Measurements from ENCODE around the gene NPHP4.

NPHP4 gene

GRCh38 chr1:6002714-6003501, 10.7 kb upstream of the NPHP4 start:
- no peak for DNase-seq

GRCh38 chr1:6001992-6002576, 9.9 kb upstream of the NPHP4 start:
- DNase-seq: no peak

GRCh38 chr1:6000444-6001288, 8.4 kb upstream of the NPHP4 start:
- no peak for DNase-seq

- no peak for DNase-seq
These were observed 7.7 kb upstream of the NPHP4 start for GRCh38 chr1:5999711-6000443.

DNA sequence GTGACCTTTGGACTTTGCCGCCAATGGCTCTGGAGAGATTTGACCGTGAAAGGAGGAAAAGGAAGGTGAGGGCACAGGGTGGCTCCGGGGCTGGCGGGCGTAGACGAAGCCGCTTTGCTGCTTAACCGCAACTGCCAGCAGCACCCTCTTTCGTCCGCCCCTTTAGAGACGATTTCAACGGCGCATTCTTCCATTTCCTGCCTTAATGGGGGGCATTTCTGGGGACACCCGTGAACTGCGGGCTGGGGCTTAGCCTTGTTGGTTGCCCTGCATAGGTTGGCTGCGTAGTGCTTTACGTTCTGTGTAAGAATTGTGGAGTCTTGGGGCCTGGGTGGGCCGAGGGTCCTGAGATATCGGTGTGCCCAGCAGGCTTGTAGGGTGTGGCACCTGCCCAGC, 6.7 kb upstream of the NPHP4 start:
- DNase-seq: no peak

DNA sequence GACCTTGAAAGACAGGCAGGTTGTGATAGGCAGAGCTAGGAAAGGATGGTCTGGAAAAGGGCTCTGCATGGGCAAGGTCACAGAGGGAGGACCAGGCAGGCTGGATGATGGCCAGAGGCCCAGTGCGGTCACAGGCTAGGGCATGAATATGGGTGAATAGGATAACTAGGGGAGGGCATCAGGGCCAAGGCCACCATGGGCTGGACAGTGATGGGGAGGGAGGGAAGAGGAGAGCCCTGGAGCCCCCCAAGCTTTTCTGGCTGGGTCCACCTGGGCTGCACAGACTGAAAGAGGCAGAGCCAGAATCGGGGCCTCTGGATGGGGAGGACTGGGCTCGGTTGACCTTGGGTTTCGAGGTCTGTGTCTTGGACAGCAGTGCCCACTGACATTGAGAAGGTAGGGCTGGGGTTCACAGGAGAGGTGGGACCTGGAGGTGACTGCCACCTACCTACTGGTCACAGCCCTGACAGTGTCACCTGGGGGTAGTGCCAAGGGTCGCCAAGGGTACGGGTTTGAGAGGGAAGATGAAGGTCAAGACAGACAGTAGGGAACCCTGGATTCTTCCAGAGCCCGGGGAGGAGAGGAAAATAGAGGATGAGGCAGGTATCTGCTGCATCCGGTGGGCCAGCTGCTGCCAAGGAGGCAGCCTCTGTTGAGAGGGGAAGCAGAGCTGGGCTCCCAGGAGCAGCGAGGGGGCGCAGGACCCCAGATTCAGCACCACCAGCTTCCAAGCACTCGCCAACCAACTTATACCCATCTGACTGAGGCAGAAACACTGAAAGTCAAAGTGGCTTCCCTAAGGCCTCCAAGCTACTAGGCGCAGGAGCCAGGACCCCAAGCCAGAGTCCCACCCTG, 6.1 kb upstream of the NPHP4 start:
- no peak for DNase-seq

DNA sequence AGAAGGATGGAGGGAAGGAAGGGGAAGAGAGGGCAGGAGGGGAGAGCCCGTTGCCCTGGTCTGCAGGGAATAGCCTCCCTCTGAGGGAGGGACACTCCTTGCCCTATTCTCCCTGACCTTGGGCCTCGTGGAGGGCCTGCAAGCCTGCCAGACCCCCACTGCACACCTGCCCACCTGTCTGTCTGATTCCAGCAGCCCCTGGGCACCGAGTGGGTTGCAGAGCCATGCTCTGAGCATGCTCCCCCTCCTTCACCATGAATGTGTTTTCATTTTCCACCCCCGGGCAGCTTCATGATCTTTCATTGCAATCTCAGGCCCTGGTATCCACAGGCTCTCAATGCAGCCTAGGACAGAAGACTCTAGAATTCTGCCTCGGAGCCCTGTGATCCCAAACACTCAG, 5.1 kb upstream of the NPHP4 start:
- DNase-seq: no peak

DNA sequence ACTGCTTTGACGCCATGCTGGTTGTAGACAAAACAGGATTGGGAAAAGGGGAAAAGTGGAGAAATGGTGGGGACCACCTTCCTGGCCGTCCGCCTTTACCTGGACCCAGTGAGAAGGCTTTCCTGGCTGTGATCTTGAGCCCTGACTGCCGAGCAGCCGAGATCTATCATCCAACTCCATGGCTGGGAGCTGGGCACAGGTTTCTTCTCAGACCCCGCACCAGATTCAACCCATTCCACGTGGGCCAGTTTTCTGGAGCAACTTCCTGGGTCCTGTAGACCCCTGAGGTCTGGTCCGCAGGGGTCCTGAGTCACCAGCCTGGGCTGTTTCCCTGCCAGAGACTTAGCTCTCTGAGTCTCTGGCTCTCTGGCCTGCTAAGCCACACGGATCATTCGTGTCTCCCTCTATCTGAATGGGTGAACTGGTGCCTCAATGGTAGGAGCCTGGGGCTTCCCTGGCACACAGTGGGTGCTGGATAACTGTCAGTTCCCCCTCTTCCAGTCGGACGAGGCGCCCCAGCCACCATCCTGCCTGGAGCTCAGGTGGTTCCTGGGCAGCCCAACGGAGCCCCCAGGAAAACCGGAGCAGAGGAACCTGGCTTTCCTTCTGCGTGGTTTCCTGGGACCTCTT, 4.5 kb upstream of the NPHP4 start:
- DNase-seq: no peak

DNA sequence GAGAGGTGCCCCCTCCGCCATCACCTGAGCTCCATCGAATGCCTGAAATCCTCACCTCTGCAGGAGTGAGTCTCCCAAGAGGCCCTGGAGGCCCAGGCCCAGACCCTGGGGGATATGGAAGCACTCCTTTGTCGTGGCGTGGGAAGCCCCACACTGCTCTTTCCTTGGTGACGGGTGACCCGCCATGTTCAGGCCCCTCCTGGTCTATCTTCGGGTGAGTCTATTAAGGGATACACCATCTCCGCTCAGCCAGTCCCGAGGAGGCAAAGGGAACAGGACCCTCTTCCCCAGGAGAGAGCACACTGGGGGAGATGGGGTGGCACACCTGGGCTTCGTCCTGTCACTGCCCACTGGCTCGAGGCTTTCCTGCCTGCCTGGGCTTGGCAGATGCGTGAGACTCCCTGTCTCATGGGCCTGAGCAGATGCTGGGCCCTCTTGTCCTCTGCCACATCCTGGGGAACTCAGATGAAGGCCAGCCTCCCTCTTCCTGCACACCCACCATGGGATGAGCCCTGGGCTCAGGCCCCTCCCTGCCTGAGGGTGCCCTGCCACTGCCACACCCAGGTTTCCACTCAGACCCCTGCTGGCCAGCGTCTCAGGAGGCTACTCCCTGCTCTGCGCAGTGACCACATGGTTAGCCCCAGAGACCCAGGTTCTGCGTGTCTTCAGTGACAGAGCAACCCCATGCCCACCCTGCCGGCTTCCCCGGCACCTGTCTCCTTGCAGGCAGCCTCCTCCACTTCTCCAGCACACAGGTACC, 3.8 kb upstream of the NPHP4 start:
- no peak for DNase-seq

- DNase-seq: peak; percentile 45
These were observed 2.7 kb upstream of the NPHP4 start for GRCh38 chr1:5994713-5995621.

DNA sequence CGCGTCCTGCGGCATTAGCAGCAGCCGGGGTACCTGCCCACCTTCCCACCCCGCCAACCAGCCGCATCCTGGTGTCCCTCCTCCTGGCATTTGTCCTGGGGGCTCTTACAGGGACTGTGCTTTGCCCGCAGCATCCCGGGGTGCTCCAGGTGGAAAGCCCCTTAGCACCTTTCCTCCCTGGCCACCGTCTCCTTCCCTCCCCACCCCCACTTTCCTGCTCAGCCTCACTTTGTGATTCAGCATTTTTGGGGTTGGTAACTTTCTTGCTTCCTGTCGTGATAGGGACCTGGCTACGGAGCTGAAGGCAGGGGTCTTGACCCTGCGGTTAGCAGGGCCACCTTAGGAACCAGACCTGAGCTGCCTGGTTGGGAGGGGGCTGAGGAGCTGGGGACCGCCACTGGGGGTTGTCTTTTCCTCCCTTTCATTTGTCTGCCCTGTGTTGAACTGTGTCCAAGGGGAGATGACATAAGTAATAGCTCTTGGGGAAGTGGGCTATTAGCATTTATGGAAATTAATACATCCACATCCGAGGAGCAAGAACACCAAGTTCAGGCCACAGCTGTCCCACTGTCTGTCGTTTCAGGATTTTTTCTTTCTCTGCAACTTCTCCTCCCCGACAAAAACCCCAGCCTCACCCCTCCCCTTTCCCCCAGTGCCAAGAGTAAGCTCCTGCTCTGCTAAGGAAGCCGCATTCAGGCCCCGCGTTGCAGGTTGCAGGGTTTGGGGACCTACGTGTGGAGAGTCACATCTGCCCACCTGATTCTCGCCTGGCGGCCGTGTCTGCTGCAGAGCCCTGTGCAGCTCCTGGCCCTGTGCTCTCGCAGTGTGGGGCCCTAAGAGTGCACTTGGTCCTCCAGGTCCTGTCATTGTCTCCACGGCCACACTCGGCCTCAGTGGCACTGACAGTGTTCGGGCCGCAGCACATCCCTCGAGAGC, 1.6 kb upstream of the NPHP4 start:
- no peak for DNase-seq

DNA sequence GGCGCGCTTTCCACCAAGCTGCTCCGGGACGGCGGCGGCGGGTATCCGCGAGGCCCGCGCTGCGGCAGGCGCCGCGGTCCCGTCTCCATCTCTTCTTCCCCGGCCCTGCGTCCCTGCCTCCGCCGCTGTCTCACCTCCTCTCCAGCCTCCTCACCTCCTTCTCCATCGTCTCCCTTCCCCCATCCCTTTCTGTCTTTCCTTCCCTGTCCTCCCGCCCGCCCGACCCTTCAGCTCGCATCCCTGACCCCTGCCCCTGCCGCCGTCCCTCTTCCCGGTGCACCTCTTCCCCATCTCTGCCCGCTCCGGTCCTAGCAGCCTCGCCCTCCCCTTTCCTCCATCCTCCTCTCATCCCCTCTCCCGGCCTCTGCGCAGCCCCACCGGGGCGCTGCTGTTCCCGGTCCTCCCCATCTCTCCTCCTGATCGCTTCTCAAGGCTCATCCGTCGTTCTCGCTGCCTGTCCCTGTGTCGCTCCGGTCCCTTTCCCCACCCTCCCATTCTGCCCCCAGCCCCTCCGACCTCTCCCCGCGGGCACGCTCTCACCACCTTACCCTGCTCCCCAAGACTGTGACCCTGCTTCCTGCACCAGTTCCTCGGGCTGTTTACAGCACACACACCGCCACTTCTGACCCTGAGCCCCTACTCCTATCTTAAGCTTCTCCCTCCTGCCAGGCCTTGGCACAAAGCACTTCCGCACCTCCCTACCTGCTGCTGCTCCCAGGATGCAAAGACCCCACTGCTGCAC, 760 bp upstream of the NPHP4 start:
- DNase-seq: no peak

- DNase-seq: peak; percentile 25
These were observed 722 bp downstream of the NPHP4 start for GRCh38 chr1:5991381-5992025.

DNA sequence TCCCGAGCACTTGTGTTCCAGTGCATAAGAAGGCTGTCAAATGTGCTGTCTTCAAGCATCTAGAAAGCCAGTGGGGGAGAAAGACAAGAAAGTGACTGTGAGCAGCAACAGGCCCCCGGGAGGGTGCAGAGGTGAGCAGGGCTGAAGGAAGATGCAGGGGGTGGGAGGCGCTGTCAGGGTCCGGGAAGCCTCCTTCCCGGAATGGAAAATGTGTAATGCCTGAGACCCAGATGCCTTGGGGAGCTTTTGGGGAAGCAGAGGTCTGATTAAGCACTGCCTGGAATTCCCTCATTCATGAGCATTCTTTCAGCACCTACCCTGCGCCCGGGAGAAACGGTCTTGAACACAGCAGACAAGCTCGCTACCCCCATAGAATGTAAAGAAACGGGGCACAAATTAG, 1.3 kb downstream of the NPHP4 start:
- DNase-seq: no peak

GRCh38 chr1:5989731-5990271, 2.4 kb downstream of the NPHP4 start:
- DNase-seq: no peak

- DNase-seq: no peak
These were observed 3.0 kb downstream of the NPHP4 start for GRCh38 chr1:5989286-5989605.

DNA sequence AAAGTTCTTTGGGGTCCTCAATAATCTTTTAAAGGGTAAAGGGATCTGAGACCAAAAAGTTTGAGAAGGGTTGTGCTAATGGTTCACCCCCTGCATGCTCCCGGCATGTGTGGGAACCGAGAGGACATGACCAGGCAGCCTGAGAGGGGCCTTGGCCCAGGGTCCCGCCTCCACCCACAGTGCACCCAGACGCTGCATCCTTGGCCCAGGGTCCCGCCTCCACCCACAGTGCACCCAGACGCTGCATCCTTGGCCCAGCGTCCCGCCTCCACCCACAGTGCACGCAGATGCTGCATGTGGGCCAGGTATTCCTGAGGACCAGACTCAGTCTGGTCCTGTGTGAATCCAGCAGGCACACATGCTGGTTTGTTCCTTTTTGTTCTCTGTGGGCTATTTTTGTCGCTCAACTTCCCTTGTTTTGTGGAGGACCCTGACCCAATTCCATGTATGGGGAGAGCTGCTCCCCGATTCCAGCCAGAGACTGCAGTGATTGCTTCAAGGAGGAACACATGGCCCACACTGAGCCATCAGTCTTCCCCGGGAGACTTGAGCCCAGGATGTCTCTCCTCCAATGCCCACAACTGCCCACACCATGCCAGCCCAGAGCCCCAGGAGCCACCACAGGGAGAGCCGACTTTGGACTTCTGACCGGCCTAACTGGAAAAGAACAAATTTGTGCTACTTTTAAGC, 3.5 kb downstream of the NPHP4 start:
- DNase-seq: no peak
